Epidermal melanocyte (primary cell): ENCODE measurements around the gene LZTS3.
A peak's percentile ranks its signal among the peaks of the same experiment; 100 is the strongest.
"Not testable (repeated sequence)": the region's sequence is repeated elsewhere in the genome, so short reads cannot be mapped to it uniquely, and the experiment has no call there.

Source experiments
- DNase-seq: peaks from one replicate; pipeline ENCODE4 v3.0.0; 2011; ENCODE audit warnings: low spot score; ENCODE audit not compliant: insufficient read length

Gene LZTS3

DNA sequence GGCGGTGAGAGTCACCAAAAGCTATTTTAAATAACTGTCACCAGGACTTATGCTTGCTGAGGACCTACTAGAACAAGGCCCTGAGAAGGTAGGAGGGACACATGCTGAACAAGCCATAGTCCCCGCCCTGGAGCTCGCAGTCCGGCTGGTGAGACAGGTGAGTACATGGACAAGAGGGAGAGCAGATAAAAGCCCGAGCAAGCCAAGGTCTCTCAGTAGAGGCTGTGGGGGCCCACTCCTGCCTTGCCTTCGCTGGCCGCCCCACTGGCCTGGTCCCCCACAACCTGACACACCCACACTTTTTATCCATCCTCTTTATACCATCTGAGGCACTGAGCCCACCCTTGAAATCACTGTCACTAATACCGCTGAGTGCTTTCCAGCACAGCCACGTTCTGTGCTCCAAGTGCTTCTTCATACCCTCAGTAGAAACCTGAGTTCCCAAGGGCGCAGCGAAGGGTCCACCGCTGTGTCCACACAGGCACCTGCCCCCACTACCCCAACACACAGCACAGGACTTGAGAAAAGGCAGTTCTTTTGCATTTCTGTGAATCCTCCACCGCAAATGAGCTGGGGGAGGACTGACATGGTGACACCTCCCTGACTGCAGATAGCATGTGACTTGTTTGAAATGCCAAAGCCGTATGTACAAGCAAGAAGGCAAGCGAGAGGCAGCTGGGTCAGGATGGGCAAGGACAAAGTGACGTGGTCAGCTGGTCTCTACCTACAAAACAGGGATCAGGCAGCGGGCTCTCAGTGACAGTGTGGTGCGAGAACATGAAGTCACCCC, 19.1 kb upstream of the LZTS3 start:
- DNase-seq = no peak

DNA sequence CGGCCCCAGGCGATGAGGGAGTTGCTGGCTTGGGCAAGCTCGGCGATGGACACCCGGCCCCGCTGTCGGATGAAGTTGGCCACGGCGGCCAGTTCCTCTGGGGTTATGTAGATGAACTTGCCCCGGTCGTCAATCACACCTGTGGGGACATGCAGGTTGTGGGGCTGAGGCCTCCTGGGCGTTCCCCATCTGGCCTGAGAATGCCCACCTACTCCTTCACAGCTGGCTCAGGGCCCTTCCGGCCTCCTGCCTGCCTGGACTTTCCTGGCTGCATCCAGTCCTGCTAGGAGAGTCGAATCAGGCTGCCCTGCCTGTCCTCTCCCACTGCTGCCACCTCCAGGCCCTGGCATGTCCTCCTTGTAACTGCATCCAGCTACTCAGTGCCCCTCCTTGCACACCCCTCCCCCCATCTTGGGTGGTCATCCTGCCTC, 17.3 kb upstream of the LZTS3 start:
- DNase-seq = no peak

- no peak for DNase-seq
Observed at GRCh38 chr20:3189561-3190131, 16.3 kb upstream of the LZTS3 start.

DNA sequence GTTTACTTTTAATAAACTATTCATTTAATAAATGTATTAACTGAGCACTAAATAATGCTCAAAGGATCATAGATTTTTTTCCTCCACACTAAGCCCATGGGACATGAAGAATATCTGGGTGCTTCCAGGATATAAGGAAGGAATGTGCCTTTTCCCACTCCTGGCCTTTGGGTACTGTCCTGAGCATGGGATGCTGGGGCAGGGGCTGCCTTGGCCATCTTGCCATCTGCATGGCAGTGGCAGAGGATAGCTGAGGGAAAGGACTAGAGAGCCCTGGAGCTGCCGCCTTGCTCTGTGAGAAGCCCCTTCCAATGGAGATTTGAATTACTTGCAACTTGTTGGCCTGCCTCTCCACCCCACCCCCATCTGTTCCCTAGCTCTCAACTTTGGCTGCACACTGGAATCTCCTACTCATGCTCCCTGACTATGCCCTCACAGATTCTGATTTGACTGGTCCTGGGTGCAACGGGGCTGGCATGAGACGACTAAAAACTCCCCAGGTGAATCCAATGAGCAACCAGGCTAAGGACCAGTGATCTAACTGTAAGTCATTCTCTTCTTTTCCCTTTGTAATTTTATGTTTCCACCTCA, 15.6 kb upstream of the LZTS3 start:
- no peak for DNase-seq

DNA sequence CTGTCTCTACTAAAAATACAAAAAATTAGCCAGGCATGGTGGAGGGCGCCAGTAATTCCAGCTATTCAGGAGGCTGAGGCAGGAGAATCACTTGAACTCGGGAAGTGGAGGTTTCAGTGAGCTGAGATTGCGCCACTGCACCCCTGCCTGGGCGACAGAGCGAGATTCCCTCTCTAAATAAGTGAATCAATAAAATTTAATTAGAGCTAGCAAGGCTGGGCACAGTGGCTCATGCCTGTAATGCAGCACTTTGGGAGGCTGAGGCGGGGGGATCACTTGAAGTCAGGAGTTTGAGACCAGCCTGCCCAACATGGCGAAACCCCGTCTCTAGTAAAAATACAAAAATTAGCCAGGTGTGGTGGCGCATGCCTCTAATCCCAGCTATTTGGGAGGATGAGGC, 14.5 kb upstream of the LZTS3 start:
- not testable (repeated sequence) for DNase-seq

GRCh38 chr20:3183896-3184612, 10.7 kb upstream of the LZTS3 start:
- DNase-seq = peak; percentile 10

- DNase-seq = not testable (repeated sequence)
Observed at GRCh38 chr20:3182429-3182828, 9.1 kb upstream of the LZTS3 start.

DNA sequence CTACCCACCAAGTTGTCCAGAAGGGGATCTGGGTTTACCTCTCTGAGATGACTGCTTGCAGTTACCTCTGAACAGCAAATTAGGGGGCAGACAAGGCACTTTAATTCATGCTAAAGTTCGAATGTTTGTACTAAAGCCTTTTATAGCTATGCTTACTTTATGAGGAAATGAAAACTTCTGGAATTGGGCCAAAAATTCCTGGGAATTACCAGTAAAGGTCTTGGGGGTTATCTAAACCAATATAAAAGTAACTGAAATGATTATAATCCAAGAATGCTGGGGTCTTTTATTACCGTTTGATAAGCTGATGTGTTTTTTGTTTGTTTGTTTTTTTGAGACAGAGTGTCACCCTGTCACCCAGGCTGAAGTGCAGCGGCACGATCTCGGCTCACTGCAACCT, 7.9 kb upstream of the LZTS3 start:
- no peak for DNase-seq

- no peak for DNase-seq
Observed at GRCh38 chr20:3180319-3180718, 7.0 kb upstream of the LZTS3 start.

DNA sequence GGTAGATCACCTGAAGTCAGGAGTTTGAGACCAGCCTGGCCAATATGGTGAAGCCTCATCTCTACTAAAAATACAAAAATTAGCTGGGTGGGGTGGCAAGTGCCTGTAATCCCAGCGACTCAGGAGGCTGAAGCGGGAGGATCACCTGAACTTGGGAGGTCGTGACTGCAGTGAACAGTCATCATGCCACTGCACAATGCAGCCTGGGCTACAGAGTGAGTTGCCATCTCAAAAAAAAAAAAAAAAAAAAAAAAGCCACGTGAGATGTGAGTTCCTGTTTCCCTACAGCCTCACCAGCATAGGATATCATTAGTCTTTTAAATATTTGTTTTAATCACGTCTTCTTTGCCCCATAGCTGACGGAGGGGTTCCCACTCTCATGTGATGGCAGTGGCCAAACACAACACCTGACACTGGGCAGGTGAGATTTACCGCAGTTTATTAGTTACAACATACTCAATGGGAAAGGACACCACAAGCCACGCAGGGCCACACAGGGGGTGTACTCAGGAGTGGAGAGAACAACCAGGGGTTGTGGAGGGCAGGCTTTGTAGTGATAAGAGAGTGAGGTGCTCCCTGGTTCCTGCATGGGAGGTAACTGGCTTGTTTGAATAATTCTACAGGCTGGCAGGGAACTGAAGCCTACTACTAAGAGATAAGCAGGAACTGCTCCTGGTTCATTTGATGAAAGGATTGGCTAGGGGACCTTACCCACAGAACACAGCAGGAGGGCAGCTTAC, 4.6 kb upstream of the LZTS3 start:
- no peak for DNase-seq

DNA sequence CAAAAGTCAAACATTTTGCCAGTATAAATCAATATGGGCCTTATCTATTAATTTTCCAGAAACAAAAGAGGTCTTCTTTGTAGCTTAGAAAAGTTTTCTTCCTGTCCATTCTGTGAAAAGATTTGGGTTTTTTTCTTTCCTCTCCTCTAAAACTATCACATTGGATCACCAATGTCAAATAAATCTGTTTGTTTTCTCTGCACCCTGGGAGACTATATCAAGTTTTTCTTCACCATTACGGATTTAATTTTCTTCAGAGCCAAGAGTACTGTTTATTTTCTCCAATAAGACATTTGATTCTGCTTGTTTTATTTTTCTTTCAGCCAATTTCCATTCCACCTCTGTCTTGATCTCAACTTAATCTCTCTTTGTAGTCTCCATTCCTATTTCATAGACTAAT, 1.9 kb upstream of the LZTS3 start:
- peak; percentile 13 for DNase-seq

DNA sequence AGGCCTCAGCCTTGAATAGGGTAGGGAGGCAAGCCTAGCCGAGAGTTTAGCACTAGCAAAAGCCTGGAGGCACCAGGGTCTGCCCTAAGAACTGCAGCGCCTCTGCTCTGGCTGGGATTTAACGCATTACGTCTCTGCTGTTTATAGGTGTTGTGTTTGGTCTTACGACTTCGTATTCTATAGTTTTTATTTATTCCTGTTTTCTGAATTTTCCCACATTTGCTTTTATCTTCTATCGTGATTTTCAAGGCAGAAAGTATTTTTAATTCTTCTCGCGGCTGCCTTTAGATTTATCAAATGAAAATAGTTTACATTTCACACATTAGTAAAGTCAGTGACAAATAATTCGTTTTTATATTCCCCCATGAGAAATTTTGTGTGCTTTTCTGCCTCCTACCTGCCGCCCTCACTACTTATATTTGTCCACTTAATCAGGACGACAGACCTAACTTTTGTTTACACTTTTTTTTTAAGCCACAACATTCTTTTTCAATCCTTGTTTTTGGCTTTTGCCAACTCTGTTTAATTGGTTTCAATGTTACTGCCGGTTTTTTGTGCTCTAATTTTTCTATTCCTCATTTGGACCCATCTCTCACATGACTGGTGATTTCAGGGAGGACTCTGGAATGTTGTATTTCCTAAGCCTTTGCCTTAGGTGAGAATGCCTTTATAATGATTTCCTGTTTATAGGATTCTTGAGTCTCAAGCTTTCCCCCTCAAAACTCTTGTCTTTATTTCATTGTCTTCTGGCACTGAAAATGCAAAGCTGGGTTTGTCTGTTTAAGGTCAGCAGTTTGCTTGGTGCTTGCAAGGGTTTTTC, 1.3 kb upstream of the LZTS3 start:
- DNase-seq = peak; percentile 15

DNA sequence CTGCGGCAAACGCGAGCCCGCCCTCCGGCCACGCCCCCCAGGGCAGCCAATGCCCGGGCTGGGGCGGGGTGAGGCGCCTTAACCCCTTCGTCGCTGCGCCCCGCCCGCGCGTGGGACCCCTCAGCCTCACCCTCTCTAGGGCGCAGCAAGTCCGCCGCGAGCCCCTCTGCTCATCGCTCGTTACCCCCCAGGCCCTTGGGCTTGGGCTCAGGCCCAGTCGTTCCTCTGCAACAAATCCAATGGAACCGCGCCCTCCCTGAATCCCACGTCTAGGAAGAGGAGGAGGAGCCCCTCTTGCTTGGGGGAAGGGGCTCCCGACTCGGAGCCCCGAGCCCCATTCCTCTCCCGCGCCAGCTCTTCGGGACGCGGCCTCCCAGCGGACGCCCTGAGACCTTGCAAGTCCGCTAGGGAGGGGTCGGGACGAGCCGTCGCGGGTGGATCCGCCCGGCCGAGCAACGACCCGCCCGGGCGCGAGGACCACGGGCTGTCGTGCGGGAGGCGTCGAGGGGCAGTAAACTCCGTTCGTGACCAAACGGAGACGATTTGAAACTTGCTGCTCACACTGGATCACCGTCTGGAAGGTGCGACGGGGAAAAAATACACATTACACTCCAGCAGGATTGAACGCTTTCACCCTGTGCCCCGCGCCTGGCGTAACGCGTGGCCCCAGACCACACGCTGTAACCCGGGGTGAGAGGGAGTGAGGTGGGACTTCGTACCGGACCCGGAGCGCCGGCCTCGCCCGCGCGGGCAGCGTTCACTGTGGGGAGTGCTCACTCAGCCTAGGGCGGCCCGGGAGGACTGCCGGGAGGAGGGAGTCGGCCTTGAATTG, 477 bp upstream of the LZTS3 start:
- DNase-seq = peak; percentile 97

GRCh38 chr20:3172126-3172932, 1.0 kb downstream of the LZTS3 start:
- DNase-seq = peak; percentile 17

DNA sequence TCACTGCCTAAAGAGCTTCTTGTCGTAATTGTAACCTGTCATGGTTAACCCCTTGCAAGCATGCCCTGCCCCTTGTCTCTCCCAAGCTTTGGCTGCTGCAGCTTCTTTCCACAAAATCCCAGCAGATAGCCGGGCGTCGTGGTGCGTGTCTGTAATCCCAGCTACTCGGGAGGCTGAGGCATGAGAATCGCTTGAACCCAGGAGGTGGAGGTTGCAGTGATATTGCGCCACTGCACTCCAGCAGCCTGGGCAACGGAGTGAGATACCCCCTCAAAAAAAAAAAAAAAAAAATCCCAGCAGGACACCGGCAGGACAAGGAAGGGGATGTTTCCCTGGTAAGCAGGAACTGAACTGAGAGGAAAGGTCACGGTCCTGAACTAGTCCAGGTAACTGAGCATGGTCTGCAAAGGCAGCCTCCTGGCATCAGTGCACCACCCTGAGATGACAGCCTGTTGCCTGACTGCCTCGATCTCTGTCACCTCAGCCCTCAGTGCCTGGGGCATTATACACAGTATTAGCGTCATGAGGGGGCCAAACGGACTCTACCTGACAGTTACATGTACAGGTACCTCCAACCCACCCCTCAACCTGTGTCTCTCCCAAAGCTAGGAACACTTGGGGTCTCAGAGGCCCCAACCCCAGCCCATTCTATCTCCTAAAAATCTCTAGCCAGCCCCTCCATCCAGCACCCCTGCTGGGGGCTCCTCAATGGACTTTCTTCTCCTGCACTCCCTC, 1.8 kb downstream of the LZTS3 start:
- DNase-seq = no peak

GRCh38 chr20:3168829-3169590, 4.3 kb downstream of the LZTS3 start:
- DNase-seq = no peak

DNA sequence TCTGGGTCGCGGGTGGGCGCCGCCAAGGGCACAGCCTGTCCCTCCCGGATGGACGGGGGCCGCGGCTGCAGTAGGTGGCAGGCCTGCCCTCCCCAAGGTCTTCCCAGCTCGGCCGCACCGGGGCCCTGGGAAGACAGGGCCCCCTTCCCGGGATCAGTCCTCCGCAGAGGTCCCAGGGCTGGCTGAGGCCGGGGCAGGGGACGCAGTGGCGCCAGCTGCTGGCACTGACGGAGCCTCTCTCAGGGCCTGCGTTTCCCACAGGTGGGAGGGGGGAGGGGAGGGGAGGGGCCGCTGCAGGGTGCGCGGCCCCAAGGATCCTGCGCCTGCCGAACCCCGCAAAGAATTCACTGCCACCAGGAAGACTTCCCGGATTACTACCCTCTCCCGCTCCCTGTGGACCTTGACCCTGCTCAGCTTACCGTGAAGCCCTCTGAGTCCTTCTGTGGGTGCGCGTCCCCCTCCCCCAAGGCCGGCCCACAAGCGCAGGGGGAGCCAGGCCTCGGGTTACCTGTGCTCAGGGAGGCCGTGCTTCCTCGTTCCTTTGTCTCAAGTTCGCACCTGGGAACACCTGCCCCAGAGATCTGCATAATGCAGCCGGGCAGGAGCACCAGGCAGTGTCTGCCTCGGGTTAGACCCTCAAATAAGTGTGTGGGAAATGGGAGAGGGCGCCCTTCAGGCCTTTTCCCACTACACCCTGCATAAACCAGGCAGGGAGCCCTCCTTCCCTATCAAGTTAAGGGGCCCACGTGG, 5.1 kb downstream of the LZTS3 start:
- peak; percentile 14 for DNase-seq
